Large intestine (tissue), 3 donors: ENCODE data around the gene FIBIN. TPM values are rescaled to one million over a fixed set of nuclear protein-coding genes. Genes with fewer than 3 reads are reported as not detected.

Experiments
- DNase-seq, 2 donors: peaks; one replicate each; pipeline versions ENCODE4 v3.0.0 to v3.0.0-alpha.2; 2013
- H3K27ac ChIP-seq: one replicate; pipeline ENCODE4 v1.5.1; 2013; ENCODE audit warnings: low read length
- H3K27me3 ChIP-seq: 2 replicates; pipeline ENCODE4 v1.6.1; 2013; ENCODE audit warnings: low read length; ENCODE audit not compliant: control insufficient read depth, insufficient read depth
- H3K36me3 ChIP-seq: 2 replicates; pipeline ENCODE4 v1.6.1; 2013; ENCODE audit warnings: low read length; ENCODE audit not compliant: control insufficient read depth, insufficient read depth
- H3K4me1 ChIP-seq: one replicate; pipeline ENCODE4 v1.6.1; 2013; ENCODE audit warnings: low read length; ENCODE audit not compliant: control insufficient read depth, insufficient read depth
- H3K4me3 ChIP-seq: one replicate; pipeline ENCODE4 v1.5.1; 2013; ENCODE audit warnings: low read length
- H3K9me3 ChIP-seq: one replicate; pipeline ENCODE4 v1.6.1; 2013; ENCODE audit warnings: mild to moderate bottlenecking, low read depth, low read length, moderate library complexity; ENCODE audit not compliant: control insufficient read depth
- WGBS: methylation state at CpG from one replicate; pipeline ENCODE4 v1.1.5; 2013; ENCODE audit warnings: low lambda C conversion rate; ENCODE audit not compliant: insufficient coverage; 5-methylcytosine and 5-hydroxymethylcytosine counted together
- polyA plus RNA-seq: library from polyadenylated mRNA; unstranded; fragments of 120-200 nt; gene quantifications from one replicate; pipeline ENCODE4 v1.2.1, GENCODE V29; 2013

The FIBIN gene
- polyA plus RNA-seq, 1 donor, result 14.5 TPM

DNA sequence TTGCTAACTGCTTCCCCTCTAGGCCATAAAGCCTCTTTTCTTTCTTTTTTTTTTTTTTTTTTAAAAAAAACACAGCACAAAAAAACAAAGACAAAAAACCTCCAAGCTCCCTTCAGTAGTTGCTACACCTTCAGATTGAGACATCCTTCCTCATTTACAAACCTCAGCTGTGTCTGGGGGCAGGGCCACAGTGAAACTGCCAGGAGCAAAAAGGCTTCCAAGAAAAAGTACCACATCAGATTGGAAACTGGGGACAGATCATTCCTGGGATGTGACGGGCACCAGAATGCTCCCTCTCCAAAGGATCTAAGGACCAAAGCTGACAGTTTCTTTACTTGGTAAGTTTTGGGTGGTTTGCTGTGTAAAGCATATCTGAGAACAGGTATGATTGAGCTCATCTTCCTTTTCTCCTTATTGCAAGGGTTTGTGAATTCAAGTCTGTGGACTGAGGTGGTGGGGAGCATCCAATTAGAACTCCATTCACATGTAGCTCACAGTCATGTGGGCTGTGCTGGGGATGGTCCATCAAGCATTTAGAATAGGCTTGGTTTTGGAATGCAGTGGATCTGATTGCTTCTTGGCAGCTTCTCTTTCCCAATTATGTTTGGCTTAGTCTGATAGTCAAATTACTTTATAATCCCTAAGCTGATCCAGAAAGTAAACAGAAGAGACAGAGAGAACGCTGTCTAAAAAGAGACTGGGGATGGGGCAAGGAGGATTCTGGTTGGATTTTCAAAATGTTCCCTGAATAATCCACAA lies 47.4 kb downstream of the FIBIN start:
- no peaks in the 10 kb centered on the region for H3K27me3 ChIP-seq
- no CpG with 5 or more reads among the region's 2 CpGs for WGBS
- H3K36me3 ChIP-seq, result no peaks in the 10 kb centered on the region
- DNase-seq, result no peak
- no peak overlapping the region for H3K27ac ChIP-seq
- H3K4me1 ChIP-seq, result no peaks in the 10 kb centered on the region
- H3K4me3 ChIP-seq, result no peak overlapping the region
- H3K9me3 ChIP-seq, result no peaks in the 10 kb centered on the region

Other genes starting within 250 kb of the FIBIN start
- 0.96 TPM for gene BBOX1, start 46.7 kb downstream of the FIBIN start, polyA plus RNA-seq